ENCODE measurements around the gene NTN3. TPM values are rescaled to one million over a fixed set of nuclear protein-coding genes. Genes with fewer than 3 reads are reported as not detected.
"Not testable (repeated sequence)": the region's sequence is repeated elsewhere in the genome, so short reads cannot be mapped to it uniquely, and the experiment has no call there.

The NTN3 gene
- total RNA-seq, 1 experiment from 2014 or later: 0.12 TPM

DNA sequence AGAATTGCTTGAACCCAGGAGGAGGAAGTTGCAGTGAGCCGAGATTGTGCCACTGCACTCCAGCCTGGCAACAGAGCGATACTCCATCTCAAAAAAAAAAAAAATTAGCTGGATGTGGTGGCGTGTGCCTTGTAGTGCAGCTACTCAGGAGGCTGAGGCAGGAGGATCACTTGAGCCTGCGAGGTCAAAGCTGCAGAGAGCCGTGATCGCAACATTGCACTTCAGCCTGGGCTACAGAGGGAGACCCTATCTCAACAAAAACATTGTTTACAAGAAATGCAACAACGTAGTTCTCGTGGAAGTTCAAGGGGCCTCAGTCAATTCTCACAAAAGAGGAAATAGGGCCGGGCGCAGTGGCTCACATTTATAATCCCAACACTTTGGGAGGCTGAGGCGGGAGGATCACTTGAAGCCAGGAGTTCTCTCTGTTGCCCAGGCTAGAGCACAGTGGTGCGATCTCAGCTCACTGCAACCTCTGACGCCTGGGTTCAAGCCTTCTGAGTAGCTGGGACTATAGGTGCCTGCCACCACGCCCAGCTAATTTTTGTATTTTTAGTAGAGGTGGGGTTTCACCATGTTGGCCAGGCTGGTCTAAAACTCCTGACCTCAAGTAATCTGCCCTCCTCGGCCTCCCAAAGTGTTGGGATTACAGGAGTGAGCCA is 29.8 kb upstream of the NTN3 start:
- not testable (repeated sequence) for DNase-seq (ENCODE audit: low spot score)

DNA sequence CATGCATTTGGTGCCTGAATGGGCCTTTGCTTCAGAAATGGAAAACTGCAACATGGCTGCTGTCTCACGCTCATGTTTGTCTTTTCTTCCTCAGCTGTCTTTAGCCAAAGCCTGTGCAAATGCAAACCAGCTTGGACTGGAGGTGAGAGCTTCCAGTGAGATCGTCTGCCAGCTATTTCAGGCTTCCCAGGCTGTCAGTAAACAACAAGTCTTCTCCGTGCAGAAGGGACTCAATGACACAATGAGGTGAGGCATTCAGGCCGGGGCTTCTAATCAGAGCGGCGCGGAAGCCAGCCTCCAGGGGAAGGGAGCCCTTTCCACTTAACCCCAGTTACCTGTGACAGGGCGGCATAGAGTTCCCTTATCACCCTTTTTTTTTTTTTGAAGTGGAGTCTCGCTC is 27.5 kb upstream of the NTN3 start:
- DNase-seq (ENCODE audit: low spot score): no peak

DNA sequence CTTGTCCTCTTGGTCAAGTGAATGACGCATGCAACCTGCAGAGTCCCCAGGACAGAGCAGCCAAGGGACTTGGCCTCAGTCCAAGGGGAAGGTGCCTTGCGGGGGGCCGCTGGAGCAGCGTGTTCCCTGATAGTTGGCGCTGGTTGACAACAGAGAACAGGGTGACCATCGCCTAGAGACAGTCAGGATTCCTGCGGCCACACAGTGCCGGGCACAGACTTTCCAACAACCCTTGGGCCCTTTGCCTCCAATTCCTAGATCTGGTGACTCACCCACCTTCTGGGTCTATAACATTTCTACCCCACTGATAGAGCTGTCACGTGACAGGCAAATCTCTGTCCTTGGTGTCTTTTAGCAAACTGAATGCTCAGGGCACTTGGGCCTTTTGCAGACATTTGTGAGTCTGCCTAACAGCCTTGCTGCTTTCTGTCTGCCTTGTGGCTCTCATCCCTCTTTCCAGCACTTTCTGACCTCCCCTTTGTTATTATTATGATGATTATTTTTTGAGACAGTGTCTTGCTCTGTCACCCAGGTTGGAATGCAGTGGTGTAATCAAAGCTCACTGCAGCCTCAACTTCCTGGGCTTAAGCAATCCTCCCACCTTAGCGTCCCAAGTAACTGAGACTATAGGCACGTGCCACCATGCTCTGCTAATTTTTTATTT is 23.0 kb upstream of the NTN3 start:
- DNase-seq (ENCODE audit: low spot score): no peak

DNA sequence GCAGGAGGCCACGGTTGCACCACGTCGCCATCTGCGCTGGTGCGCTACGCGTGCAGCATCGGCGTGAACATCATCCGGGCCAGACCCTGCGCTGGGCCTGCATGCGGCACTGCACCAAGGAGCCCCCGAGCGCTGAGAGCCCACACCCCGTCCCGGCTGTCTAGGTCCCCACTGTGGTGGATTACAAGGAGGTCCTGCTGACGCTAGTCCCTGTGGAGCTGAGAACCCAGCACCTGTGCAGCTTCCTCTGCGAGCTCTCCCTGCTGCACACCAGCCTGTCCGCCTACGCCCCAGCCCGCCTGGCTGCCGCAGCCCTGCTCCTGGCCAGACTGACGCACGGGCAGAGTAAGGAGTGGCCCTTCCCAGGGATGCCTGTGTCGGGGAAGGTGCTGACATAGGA is 22.0 kb upstream of the NTN3 start:
- no peak for DNase-seq (ENCODE audit: low spot score)

DNA sequence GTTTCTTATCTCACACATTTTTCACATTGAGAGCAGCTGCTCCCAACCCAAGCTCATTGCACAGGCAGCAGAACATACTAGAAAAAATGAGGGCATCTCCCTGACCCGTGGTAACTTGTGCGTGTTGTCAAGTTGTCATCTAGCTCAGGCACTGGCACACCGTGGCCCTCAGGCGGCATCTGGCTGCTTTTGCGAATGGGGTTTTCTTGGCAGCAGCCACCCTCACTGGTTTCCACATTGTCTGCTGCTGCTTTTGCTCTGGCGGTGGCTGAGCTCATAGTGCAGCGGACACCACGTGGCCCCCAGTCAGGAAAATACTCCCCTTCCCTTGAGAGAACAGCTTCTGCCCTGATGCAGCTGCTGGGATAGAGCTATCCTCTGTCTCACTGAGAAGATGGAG is 20.6 kb upstream of the NTN3 start:
- DNase-seq (ENCODE audit: low spot score): no peak

DNA sequence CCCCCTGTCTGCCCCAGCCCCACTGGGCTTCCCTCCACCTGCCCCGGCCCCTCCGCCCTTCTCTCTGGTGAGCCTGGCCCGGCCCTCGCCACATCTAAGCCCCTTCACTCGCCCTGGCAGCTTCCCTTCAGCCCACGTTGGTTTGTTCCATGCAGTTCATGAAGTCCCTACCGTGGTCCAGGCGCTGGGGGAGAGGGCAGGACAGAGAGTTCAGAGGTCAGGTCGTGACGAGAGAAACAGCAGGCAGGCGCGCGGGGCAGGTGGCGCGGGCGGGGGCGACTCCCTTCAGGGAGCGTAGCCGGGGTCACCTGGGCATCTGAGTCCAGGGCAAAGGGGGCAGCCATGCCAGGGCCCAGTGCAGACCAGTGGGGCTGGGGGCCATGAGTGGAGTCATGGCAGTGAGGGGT is 20.1 kb upstream of the NTN3 start:
- no peak for DNase-seq (ENCODE audit: low spot score)

DNA sequence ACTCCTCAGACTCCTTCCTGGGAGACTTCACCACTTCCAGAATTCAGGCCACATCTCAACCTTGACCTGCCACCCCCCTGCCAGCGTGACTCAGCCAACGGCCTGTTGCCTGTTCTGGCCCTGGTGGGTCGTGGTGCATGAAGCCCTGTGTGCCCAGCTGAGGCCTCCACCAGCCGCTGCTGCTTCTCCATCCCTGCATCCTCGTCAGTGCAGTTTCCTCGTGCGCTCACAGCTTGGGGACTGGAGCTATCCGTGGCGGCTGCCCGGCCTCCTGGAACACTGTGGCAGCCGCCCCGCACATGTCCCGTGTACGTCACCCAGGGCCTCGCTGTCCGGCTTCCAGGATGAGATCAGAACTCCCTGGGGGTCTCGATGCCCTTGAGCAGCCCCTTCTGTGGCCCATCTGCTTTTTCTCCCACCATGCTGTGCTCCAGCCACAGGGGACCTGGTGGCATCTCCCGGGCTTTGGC is 19.2 kb upstream of the NTN3 start:
- DNase-seq (ENCODE audit: low spot score): no peak

DNA sequence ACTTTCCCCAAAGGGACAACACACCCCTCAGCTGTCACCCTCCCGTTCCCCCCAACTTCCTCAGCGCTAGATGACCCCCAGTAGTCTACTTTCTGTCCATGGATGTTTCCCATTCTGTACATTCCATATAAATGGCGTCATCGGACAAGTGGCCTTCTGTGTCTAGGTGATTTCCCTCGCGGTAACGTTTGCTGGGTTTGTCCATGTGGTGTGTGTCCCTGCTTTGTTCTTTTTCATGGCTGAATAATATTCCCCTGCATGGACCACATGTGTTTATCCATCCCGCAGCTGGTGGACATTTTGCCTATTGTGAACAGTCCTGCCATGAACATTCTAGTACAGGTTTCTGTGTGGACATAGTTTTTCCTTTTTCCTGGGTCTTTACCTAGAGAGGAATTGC is 18.4 kb upstream of the NTN3 start:
- DNase-seq (ENCODE audit: low spot score): no peak

DNA sequence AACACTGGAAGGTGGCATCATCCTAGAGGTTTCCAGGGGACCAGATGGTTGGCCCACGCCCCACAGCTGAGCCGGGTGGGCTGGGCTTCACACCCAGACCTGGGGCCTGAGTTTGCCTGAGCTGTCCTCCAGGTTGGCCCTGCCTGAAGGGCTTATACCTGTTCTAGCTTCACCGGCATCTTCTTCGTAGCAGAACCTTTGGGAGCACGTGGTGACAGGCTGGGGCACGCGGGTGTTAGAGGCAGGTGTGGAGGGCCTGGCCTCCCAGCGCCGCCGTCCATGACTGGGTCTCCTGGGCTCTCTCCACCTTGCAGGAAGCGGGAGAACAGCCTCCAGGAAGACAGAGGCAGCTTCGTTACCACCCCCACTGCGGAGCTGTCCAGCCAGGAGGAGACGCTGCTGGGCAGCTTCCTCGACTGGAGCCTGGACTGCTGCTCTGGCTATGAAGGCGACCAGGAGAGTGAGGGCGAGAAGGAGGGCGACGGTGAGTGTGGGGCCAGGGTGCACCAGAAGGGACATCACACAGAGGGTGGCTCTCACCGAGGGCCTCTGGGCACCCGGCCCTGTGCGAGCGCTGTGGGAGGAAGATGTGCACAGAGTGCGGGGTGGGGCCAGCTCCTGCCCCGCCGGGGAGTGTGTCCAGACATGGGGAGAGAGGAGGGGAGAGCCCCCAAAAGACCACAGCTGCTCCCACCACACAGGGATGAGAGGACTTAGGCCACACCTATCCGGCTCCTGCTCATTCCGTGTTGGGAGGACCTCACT is 15.8 kb upstream of the NTN3 start:
- DNase-seq (ENCODE audit: low spot score): no peak

DNA sequence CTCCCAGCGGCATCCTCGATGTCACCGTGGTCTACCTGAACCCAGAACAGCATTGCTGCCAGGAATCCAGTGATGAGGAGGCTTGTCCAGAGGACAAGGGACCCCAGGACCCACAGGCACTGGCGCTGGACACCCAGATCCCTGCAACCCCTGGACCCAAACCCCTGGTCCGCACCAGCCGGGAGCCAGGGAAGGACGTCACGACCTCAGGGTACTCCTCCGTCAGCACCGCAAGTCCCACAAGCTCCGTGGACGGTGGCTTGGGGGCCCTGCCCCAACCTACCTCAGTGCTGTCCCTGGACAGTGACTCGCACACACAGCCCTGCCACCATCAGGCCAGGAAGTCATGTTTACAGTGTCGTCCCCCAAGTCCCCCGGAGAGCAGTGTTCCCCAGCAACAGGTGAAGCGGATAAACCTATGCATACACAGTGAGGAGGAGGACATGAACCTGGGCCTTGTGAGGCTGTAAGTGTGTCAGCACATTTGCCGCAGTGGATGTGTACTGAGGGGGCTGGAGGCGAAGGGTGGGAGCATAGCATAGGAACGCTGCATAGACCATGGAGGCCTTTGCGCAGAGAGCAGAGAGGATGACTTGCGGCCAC is 14.4 kb upstream of the NTN3 start:
- no peak for DNase-seq (ENCODE audit: low spot score)

DNA sequence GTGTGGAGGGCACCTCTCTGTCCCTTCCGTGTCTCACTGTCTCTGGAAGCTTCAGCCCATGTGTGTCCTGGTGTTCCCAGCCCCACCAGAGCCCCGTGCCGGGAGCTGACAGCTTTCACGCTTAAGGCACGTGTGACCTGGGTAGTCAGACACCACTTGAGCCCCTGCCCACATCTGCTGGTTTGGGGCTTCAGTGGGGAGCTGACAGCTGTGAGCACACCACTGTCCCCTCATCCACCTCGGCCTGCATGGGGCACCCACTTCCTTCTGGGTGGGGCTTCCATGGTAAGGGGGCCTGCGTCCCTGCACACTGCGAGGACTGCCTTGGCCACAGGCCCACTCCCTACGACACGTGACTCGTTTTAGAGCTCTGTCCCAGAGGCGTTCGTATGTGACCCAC is 13.8 kb upstream of the NTN3 start:
- DNase-seq (ENCODE audit: low spot score): no peak

DNA sequence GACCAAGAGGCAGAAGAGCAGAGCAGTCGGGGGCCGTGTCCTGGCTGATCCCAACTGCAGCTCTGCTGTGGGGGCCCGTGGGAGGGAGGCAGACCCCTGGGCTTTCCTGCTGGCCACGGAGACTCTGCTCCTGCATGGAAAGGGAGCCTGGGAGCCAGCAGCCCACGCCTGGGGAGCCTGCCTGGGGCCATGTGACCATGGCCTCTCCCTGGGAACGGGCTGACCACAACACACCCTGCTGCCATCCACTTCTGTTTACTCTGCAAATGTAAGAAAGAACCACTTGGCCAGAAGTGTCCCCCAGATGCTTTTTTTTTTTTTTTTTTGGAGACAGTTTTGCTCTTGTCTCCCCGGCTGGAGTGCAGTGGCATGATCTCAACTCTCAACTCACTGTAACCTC is 13.2 kb upstream of the NTN3 start:
- DNase-seq (ENCODE audit: low spot score): no peak

DNA sequence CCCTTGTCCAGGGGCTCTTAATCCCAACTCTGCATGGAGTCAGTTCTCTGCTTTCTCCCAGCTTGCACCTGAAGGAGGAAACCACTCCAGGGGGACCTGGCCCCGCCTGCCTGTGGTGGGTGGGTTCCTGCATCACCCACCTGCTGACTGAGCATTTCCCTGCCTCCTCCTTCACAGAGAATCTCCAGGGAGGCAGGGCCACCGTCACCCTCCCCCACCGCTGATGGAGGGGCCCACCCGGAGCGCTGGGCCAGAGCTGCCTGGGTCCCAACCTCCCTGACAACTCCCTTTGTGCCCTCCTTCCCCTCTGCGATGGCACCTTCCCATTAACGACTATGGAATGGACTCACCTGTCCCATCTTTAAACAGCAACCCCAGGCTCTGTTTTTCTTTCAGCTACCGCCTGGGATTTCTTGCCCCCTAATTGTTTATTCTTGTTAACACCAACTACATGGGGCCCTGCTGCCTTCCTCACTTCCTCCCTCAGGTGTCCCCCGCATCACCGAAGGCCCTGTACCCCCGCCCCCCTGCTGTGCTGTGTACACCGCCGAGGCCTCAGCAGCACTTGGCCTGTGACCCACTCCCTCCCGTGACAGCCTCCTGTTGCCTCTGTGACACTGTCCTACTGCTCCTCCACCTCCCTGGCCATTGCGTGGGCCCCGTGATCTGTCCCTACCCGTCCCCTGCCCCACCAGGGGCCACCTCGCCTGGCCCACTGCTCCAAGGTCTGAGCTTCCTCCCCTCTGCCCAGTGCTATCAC is 12.0 kb upstream of the NTN3 start:
- DNase-seq (ENCODE audit: low spot score): no peak

DNA sequence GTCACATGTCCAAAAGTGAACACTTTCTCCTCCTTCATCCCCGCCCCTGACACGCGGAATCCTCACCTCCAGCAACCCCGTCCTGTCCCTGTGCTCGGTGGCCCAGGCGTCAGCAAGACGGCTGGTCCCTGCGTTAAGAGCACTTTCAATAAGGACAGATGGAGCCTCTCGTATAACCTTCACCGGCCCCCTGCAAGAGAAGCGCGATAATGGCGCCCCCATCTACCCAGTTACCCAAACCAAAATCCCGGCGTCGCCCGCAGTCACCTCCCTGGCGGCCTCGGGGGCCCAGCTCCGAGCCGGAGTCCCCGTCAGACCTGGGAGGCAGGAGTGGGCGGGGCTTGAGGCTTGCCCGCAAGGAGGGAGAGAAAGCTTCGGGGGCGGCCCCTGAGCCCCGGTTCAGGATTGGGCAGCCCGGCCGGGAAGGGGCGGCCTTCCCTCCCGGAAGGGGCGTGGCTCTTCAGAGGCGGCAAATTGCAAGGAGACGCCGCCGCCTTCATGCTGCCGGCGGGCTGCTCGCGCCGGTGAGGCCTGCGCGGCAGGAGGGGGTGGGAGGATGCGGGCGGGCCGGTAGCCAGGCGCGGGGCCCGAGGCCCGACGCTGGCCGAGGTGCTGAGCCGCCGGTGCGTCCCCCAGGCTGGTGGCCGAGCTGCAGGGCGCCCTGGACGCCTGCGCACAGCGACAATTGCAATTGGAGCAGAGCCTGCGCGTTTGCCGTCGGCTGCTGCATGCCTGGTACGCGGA is 11.3 kb upstream of the NTN3 start, which contains the start of gene TEDC2:
Gene TEDC2 (plus strand): TSS at position 463 of the 744 bp plus-strand sequence. CDS start 36 bp downstream, at position 499.
- peak; percentile 95 for DNase-seq (ENCODE audit: low spot score)

DNA sequence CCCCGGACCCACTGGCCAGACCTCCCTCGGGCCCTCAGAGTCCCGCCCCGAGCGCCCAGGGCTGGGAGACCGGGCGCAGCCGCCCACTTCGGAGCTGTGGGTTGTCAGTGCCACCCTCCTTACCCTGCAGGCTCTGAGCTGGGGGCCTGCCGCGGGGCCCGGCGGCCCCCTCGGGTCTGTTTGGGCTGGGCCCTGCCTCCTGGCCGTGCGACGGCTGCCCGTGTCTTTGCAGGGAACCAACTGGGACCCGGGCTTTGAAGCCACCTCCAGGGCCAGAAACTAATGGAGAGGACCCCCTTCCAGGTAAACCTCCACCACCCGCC is 10.7 kb upstream of the NTN3 start:
- no peak for DNase-seq (ENCODE audit: low spot score)

DNA sequence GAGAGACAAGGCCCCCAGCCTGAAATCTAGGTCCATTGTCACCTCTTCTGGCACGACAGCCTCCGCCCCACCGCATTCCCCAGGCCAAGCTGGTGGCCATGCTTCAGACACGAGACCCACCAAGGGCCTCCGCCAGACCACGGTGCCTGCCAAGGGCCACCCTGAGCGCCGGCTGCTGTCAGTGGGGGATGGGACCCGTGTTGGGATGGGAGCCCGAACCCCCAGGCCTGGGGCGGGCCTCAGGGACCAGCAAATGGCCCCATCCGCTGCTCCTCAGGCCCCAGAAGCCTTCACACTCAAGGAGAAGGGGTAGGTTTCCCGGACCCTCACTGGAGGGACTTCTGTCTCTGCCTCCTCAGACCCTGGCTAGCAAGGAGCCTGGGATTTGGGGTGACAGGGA is 10.2 kb upstream of the NTN3 start:
- DNase-seq (ENCODE audit: low spot score): no peak

DNA sequence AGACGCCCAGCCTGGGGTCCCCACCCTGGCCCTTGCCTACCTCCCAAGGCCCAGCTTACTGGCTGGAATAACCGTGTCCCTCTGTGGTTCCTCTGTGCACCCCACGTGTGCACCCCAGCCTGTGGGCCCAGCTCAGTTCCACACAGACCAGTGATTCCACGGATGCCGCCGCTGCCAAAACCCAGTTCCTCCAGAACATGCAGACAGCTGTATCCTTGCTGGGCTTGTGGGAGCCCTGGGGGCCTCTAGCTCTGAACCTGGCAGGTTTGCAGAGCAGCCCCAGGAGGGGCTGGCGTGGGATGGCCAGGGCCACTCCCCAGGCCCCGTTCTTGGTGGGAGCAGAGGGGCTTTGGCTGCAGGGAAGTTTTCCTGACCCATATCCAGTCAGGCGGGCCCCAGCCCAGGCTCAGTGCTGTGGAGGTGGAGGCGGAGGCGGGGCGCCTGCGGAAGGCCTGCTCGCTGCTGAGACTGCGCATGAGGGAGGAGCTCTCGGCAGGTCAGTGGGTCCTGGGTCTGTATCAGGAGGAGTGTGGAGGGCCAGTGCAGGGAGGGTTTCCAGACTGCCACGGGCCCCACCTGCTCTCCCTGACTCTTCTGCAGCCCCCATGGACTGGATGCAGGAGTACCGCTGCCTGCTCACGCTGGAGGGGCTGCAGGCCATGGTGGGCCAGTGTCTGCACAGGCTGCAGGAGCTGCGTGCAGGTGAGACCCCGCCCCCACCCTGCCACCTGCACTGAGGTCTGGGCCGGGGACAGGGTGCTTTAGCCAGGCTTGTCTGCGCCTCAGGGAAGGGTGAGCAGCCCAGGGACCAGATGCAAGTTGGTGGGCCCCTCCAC is 8.8 kb upstream of the NTN3 start:
- DNase-seq (ENCODE audit: low spot score): no peak

DNA sequence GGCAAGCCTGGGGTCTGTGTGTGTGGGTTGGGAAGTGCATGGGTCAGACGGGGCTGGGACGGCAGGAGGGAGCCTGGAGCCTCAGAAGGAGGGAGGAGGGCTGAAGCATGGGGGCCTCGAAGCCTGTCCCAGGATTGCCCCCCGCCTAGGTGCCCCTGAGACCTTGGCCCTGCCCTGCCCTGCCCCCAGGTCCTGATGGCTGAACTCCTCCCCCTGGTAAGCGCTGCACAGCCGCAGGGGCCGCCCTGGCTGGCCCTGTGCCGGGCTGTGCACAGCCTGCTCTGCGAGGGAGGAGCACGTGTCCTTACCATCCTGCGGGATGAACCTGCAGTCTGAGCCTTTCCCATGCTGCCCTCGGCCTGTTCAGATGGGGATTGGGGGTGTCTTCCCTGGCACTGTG is 6.8 kb upstream of the NTN3 start:
- DNase-seq (ENCODE audit: low spot score): no peak

DNA sequence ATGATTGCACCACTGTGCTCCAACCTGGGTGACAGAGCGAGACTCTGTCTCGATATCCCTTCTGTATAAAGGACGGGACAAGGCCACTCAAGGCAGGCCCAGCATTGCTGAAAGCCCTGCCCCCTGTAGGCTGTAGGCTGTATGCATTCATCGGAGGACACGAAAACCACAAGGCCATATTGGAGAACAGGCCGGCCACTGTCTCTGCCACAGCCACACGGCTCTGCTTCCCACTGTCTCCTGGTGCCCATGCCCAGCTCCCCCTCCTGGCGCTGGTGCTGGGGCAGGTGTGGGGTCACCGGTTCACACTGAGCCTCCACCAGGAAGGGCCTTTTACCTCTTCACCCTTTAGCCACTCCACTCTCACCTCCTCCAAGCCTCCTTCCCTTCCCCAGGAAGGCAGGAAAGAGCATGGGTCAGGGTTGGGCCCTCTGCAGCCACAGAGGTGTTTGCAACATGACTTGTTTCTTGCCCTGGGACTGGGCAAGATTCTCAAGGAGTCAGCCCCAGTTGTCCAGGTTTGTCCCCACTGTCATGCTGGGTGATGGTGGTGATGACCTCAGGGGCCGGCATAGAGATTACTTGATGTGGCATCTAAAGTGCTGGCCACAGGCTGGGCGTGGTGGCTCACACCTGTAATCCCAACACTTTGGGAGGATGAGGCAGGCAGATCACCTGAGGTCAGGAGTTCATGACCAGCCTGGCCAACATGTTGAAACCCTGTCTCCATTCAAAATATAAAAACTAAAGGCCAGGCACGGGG is 5.3 kb upstream of the NTN3 start:
- no peak for DNase-seq (ENCODE audit: low spot score)

Data from A172 (cell line).